Panc1 (cell line): ENCODE results near the gene BIVM. TPM values are rescaled to one million over a fixed set of nuclear protein-coding genes. Genes with fewer than 3 reads are reported as not detected.

Experiments used
- ATAC-seq: fragments of 200-7000 bp; cut with Tn5 transposase; 2 replicates; pipeline ENCODE4 v1.9.1; 2020; ENCODE audit warnings: mild to moderate bottlenecking, moderate library complexity
- BruUV-seq: library from RNA; stranded (reverse); fragments of 400-500 nt; replicated peaks from 2 replicates; lab custom pipeline; 2021; lab: Mats Ljungman, UMichigan
- CTCF ChIA-PET: fragments of 300-600 bp; sonication (Branson Sonifier 250); formaldehyde crosslinking; loops from one replicate; lab custom pipeline; 2022; ENCODE audit warnings: antibody characterized with exemption; lab: Charles Lee
- POLR2A ChIA-PET: fragments of 300-600 bp; sonication (Branson Sonifier 250); formaldehyde crosslinking; loops from one replicate; lab custom pipeline; 2022; ENCODE audit warnings: antibody characterized with exemption; lab: Charles Lee
- DNase-seq: peaks from one replicate; pipeline ENCODE4 v3.0.0-alpha.2; 2010; ENCODE audit warnings: low read depth, low spot score
- H3K27ac ChIP-seq: 2 replicates; pipeline ENCODE4 v1.5.1; 2011; ENCODE audit warnings: mild to moderate bottlenecking, low read length, inconsistent platforms
- H3K27me3 ChIP-seq: fragments of 200-500 bp; sonication (Bioruptor generic); 2 replicates; pipeline ENCODE4 v1.6.0; 2014; ENCODE audit warnings: low read length, inconsistent platforms; ENCODE audit not compliant: control insufficient read depth, insufficient read depth
- H3K36me3 ChIP-seq: fragments of 200-500 bp; sonication (Bioruptor generic); 2 replicates; pipeline ENCODE4 v1.5.1; 2014; ENCODE audit warnings: inconsistent platforms, mild to moderate bottlenecking, low read length, moderate library complexity; ENCODE audit not compliant: control insufficient read depth, insufficient read depth
- H3K4me1 ChIP-seq: 2 replicates; pipeline ENCODE4 v1.5.1; 2011; ENCODE audit warnings: inconsistent platforms, mild to moderate bottlenecking, low read length, moderate library complexity; ENCODE audit not compliant: control insufficient read depth, insufficient read depth
- H3K4me3 ChIP-seq, 2 experiments: 2 replicates each; pipeline ENCODE4 v1.5.1; 2011 to 2012; ENCODE audit warnings: low read depth in 2 of 2, low read length in 2 of 2, mild to moderate bottlenecking in 2 of 2, inconsistent platforms in 1 of 2, moderate library complexity in 1 of 2
- H3K9me3 ChIP-seq: fragments of 200-500 bp; sonication (Bioruptor generic); 2 replicates; pipeline ENCODE4 v1.5.1; 2014; ENCODE audit warnings: low read depth, mild to moderate bottlenecking, inconsistent platforms, low read length, moderate library complexity; ENCODE audit not compliant: control insufficient read depth, insufficient read depth
- POLR2AphosphoS5 ChIP-seq: IDR thresholded peaks from 2 replicates; pipeline ENCODE4 v1.6.1; 2012; ENCODE audit warnings: mild to moderate bottlenecking, low read depth, low read length, moderate library complexity
- SIN3A ChIP-seq: IDR thresholded peaks from 2 replicates; pipeline ENCODE4 v1.6.1; 2012; ENCODE audit warnings: low read depth, mild to moderate bottlenecking, low read length, moderate library complexity, borderline replicate concordance; ENCODE audit not compliant: insufficient read depth
- TCF7L2 ChIP-seq: IDR thresholded peaks from 2 replicates; pipeline ENCODE4 v1.6.1; 2011; ENCODE audit warnings: mild to moderate bottlenecking, low read depth, low read length, inconsistent platforms
- in situ Hi-C: cut with HindIII; loops from 2 replicates; pipeline ENCODE4 v1.10.0; 2016; ENCODE audit warnings: low sequenced_read_pairs, low pct_unique_long_range_greater_than_20kb
- intact Hi-C: fragments of 100-400 bp; cut with micrococcal nuclease; formaldehyde crosslinking; loops from one replicate; pipeline ENCODE4 v1.10.0; 2022; ENCODE audit not compliant: unreplicated experiment
- total RNA-seq: library from RNA; stranded (reverse); gene quantifications from one replicate; pipeline ENCODE4 v1.2.1, GENCODE V29; 2021; ENCODE audit not compliant: unreplicated experiment
- TF ChIP-seq, protein P1 (sequence below): fragments of 450-650 bp; IDR thresholded peaks from 2 replicates; pipeline ENCODE4 v1.5.1; 2017; ENCODE audit warnings: mild to moderate bottlenecking
- TF ChIP-seq, protein P2 (sequence below), 2 experiments: IDR thresholded peaks; 2 replicates each; pipeline ENCODE4 v1.6.1; 2011 to 2012; ENCODE audit warnings: low read depth in 2 of 2, control low read depth in 1 of 2, low read length in 1 of 2, mild to moderate bottlenecking in 1 of 2, moderate library complexity in 1 of 2; ENCODE audit not compliant: insufficient read depth in 1 of 2

BIVM gene
- total RNA-seq, 1 experiment from 2014 or later, result 10.5 TPM

DNA sequence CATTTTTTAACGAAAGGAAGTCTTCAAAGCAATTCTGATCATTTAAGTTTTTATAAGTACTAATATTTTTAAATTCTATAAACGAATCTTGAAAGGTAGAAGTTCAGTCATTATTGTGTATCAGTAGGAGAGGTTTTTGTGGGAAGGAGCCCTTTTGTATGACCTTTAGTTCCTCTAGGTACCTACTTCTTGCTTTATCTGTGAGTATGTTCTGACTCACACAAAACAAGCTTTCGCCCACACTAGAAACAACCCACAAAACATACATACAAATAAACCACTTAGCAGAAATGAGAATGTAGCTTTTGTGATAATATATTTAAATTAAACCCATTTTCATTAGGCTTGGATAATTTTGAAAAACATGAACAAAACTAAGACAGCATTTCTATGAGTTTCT, 74.7 kb downstream of the BIVM start:
- intact Hi-C loops (no loop called here), in situ Hi-C loops (no loop called here)
- Histone ChIP-seq H3K9me3 (no peaks in the 10 kb centered on the region), H3K27ac (no peak overlapping the region), H3K36me3 (peaks cover 3% of the 10 kb centered on the region; the same call in 1 of the 2 replicates), H3K27me3 (no peaks in the 10 kb centered on the region), H3K4me3 (no peak overlapping the region), H3K4me1 (no peaks in the 10 kb centered on the region)
- ChIA-PET POLR2A (no interaction called here), CTCF (no interaction called here)
- DNase-seq (no peak), ATAC-seq (no peak)
- no peak for TF ChIP-seq TCF7L2
- no peak for TF ChIP-seq POLR2AphosphoS5
- TF ChIP-seq, protein P1, sequence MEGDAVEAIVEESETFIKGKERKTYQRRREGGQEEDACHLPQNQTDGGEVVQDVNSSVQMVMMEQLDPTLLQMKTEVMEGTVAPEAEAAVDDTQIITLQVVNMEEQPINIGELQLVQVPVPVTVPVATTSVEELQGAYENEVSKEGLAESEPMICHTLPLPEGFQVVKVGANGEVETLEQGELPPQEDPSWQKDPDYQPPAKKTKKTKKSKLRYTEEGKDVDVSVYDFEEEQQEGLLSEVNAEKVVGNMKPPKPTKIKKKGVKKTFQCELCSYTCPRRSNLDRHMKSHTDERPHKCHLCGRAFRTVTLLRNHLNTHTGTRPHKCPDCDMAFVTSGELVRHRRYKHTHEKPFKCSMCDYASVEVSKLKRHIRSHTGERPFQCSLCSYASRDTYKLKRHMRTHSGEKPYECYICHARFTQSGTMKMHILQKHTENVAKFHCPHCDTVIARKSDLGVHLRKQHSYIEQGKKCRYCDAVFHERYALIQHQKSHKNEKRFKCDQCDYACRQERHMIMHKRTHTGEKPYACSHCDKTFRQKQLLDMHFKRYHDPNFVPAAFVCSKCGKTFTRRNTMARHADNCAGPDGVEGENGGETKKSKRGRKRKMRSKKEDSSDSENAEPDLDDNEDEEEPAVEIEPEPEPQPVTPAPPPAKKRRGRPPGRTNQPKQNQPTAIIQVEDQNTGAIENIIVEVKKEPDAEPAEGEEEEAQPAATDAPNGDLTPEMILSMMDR, result no peak
- TF ChIP-seq SIN3A, result no peak
- TF ChIP-seq, protein P2, sequence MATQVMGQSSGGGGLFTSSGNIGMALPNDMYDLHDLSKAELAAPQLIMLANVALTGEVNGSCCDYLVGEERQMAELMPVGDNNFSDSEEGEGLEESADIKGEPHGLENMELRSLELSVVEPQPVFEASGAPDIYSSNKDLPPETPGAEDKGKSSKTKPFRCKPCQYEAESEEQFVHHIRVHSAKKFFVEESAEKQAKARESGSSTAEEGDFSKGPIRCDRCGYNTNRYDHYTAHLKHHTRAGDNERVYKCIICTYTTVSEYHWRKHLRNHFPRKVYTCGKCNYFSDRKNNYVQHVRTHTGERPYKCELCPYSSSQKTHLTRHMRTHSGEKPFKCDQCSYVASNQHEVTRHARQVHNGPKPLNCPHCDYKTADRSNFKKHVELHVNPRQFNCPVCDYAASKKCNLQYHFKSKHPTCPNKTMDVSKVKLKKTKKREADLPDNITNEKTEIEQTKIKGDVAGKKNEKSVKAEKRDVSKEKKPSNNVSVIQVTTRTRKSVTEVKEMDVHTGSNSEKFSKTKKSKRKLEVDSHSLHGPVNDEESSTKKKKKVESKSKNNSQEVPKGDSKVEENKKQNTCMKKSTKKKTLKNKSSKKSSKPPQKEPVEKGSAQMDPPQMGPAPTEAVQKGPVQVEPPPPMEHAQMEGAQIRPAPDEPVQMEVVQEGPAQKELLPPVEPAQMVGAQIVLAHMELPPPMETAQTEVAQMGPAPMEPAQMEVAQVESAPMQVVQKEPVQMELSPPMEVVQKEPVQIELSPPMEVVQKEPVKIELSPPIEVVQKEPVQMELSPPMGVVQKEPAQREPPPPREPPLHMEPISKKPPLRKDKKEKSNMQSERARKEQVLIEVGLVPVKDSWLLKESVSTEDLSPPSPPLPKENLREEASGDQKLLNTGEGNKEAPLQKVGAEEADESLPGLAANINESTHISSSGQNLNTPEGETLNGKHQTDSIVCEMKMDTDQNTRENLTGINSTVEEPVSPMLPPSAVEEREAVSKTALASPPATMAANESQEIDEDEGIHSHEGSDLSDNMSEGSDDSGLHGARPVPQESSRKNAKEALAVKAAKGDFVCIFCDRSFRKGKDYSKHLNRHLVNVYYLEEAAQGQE (IDR thresholded peaks at IDR 0.05; ENCODE audit: insufficient read depth in 1 of 2, low read depth in 2 of 2, low read length in 1 of 2), result no peak
- no TSS peak for BruUV-seq

DNA sequence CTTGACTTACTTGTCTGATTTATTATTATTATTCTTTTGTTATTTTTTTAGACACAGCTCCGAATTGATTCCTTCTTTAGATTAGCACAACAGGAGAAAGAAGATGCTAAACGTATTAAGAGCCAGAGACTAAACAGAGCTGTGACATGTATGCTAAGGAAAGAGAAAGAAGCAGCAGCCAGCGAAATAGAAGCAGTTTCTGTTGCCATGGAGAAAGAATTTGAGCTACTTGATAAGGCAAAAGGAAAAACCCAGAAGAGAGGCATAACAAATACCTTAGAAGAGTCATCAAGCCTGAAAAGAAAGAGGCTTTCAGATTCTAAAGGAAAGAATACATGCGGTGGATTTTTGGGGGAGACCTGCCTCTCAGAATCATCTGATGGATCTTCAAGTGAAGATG, 76.3 kb downstream of the BIVM start:
- POLR2A ChIA-PET, result no interaction called here
- H3K36me3 ChIP-seq, result peaks cover 3% of the 10 kb centered on the region; the same call in 1 of the 2 replicates
- BruUV-seq, result no TSS peak
- CTCF ChIA-PET, result no interaction called here
- TF ChIP-seq TCF7L2, result no peak
- TF ChIP-seq, protein P1, result no peak
- no peak for TF ChIP-seq SIN3A
- TF ChIP-seq POLR2AphosphoS5, result no peak
- H3K27ac ChIP-seq, result no peak overlapping the region
- in situ Hi-C loops, result no loop called here
- intact Hi-C loops, result no loop called here
- no peaks in the 10 kb centered on the region for H3K4me1 ChIP-seq
- no peak overlapping the region for H3K4me3 ChIP-seq
- DNase-seq (no peak), ATAC-seq (no peak)
- no peaks in the 10 kb centered on the region for H3K27me3 ChIP-seq
- H3K9me3 ChIP-seq, result no peaks in the 10 kb centered on the region
